HG02678 (cell line): Measurements from ENCODE around the gene URB2.
"Not testable (repeated sequence)": the region's sequence is repeated elsewhere in the genome, so short reads cannot be mapped to it uniquely, and the experiment has no call there.

Experiments used
- ATAC-seq: cut with Tn5 transposase; IDR thresholded peaks from one replicate; pipeline ENCODE4 v1.9.1; 2021; ENCODE audit warnings: mild to moderate bottlenecking, moderate library complexity; ENCODE audit not compliant: unreplicated experiment

URB2 gene

DNA sequence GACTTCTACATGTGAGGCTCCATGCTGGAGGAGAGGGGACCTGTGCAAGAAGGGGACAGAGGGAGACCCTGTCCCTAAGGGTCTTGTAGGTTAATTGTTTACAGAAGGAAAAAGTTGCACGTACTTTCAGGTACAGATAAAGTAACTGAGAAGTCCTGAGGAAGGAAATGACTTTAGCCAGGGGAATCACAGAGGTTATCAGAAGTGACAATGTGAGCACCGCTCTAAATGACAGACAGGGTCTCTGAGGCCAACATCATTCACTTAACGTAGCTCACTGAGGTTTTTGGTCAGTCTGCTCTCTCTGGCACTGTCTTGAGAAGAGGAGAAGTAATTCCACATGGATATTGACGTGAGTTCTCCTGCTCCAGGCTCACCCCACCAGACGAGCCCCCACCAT is 12.1 kb upstream of the URB2 start:
- no peak for ATAC-seq

DNA sequence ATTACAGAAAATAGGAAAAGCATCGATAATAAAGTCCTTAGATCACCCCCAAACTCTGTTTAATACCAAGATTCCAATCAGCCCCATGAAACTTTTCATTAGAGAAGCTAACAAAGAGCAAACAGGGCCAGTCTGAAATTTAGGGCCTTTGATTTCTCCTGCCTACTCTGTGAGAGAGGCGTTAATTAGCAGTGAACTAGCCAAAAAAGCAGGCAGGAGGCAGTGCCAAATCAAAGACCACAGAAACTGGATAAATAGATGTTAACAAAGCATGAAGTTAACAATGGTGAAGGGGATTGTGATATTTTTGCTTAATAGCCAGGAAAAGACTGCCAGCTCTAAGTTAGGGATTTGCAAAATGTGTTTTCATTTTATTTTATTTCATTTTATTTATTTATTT is 11.3 kb upstream of the URB2 start:
- ATAC-seq = no peak

DNA sequence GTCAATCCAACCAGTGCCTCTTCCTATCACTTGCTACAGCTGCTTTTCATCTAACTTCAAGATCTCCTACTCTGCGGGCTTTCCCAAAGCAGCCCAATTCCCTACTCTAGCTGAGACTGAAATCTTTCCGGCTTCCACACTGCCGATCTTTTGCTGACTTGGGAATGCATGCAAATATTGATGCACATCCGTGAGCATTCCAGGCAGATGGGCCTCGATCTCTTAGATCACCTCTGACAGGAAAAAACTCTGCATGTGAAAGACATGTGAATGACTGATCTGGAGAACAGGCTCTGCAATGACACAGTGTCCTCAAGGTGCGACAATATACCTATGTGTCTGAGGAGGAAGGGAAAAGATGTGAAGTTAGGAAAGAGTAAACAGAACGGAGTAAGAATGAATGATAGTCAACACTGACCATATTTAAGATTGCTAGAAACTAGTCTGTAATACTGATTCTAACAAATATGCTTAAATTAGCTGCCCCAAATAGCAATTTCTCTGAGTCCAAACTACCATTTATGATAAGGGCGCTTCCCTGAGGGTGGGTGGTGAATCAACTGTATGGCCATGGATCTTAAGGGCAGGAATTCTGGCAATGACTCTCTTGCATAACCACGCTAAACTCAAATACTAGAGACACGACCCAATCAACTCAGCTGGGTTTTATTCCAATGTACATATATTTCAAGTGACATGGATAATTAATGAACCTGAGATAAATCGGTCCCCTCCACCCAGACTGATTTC is 8.5 kb upstream of the URB2 start:
- ATAC-seq = no peak

DNA sequence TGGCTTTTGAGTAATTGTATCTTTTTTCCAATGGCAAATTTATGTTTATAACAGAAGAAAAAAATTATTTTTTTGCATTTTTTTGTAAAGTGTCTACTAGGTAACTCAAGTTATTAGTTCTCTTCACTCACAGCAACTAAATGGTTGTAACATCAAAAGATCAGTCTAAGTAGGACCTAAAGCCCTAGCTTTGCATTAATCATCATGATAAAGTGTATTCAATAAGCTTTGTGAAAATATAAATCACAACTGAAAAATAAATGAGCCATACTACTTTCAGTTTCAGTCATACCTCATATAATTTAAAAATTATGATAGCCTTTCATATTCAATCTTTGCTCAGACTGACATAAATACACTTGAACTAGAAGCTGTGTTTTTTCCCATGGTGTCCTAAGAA is 7.0 kb upstream of the URB2 start:
- ATAC-seq = no peak

DNA sequence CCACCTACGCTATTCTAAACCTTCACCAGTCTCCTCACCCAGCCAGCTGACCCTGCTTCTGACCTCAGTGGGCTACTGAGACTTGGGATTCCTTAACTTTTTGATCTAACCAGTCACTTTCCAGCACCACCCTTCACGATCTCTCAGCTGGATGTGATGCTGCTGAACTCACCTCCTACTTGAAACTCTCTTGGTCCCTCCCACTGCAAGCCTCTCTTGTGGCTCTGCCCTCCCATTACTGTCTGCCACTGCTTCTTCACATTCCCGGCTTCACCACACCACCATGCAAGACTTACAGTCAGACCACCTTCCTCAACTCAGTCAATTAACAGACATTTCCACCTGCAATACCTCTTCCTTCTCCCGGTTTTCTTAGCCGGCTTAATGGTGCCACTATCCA is 6.4 kb upstream of the URB2 start:
- no peak for ATAC-seq

DNA sequence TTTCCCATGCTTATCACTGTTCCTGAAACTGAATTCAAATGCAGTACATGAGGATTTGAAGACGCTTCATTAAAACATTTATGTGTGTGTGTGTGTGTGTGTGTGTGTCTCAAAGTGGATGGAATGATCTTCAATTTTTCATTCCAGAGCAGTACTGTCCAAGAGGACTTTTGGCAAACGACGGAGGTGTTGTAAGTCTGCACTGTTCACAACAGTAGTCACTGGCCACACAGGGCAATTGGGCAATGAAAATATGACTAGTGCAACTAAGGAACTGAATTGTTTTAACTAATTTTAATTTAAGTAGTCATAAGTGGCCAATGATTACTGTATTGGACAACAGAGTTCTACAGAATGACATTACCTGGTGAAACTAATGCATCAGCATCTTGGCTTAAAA is 5.2 kb upstream of the URB2 start:
- no peak for ATAC-seq

DNA sequence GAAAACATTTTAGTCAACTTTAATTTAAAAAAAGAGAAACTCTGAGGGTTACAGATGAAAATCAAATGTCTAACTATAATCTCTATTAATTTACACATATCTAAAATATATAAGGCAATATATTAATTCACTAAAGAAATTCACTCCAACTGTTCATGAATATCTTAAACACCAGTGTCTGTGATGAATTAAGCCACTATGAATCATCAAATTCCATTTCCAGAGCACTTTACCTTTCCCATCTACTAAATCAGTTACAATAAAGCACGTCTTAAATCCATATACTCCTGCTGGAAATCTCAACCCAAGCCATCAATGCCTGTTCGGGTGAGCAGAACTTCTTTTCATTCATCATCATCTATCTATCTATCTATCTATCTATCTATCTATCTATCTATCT is 4.4 kb upstream of the URB2 start:
- no peak for ATAC-seq

DNA sequence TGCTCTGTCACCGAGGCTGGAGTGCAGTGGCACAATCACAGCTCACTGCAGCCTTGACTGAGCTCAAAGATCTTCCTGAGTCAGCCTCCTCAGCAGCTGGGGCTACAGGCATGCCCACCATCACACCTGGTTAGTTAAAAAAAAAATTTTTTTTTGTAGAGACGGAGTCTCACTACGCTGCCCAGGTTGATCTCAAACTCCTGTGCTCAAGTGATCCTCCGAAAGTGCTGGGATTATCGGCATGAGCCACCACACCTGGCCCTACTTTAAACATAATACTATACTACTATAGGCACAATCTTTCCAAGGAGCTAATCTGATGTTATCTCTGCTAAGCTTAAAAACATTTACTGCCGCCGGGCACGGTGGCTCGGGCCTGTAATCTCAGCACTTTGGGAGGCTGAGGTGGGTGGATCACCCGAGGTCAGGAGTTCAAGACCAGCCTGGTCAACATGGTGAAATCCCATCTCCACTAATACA is 3.4 kb upstream of the URB2 start:
- ATAC-seq = not testable (repeated sequence)

DNA sequence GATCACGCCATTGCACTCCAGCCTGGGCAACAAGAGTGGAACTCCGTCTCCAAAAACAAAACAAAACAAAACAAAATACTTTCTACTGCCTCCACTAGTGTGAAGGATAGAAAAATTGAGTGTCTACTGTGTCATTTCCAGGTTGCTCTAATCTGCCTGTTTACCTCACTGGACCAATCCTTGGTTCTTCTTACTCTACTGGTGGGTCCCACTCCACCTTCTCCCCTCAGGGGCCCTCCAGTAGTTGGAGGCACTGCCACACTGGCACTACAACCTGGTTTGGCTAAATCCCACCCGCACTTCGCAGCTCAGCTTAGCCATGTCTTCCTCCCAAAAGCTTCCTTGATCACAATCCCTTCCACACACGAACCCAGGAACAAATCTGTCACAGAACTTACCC is 2.8 kb upstream of the URB2 start:
- ATAC-seq = no peak

DNA sequence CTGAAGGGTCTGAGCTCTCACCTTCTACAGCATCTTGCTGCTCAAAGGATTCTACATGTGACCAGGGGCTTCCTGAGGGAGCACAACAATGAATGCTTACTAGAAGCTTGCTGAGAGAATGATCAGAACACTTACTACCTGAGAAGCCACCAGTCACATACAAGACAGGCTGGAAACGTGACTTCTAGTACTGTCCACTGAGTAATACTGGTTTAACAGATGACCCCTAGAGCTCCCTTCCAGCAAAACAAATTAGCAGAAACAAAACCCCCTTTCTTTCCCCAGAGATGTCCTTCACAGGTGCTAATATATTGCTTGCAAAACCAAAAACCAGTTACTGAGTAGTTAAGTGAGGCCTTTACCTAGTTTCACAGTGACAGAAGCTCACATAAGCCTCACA is 2.2 kb upstream of the URB2 start:
- no peak for ATAC-seq

DNA sequence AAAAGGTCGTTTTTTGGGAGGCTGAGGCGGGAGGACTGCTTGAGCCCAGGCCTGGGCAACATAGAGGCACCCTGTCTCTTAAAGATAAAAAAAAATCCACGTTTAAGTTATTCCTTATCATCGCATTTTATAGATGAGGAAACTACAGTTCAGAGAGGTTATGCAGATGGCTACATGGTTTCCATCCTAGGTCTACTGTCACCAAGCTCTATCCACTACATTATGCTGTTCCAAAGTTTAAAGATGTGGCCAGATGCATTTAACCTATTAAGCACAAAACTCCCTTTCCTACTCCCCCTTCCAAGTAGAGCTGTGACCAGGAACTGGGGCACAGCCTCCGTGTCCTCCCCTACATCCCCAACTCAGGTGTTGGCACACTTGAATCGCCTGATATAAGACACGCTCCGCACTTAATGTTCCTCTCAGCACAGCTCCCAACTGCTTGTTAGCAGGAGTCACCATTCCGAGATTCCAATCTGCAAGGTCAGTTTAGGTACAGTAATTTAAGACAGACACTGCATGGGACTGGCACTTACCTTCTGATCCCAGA is 1.5 kb upstream of the URB2 start:
- no peak for ATAC-seq

DNA sequence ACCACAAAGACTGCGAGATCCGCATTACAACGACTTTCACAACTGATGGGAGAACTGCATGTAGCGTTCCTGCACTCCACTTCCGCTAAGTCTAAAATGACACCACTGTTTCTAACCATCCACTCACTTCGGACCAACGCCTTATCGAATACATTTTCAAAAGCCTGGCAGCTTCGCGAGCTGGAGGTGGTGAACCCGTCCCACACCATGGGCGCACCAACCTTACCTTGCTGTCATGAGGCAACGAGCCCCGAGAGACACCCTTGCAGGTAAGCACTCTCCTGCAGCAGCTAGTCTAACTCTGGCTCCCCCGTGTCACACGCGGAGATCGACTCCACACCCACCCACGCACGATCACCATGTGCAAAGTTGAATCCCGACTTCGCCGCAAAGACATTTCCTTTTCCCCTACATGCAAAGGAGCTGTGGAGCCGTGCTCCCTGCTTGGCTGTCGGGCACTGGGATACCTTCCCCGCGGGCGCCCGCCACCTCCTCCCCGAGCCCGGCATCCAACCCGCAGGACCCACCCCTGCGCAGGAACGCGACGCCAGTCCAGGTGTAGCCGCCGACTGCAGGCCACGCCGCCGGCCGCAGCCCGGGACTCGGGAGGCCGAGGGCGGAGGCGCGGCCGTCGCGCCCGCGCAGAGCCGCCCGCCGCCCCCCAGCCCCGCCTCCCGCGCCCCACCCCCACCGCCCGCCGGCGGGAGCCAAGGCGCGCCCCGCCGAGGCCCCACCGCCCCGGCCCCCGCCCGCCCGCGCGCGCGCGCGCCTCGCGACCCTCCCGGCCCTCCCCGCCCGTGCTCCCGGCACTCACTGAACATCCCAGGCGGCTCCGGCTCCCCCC is 754 bp upstream of the URB2 start:
- peak; percentile 46 for ATAC-seq

DNA sequence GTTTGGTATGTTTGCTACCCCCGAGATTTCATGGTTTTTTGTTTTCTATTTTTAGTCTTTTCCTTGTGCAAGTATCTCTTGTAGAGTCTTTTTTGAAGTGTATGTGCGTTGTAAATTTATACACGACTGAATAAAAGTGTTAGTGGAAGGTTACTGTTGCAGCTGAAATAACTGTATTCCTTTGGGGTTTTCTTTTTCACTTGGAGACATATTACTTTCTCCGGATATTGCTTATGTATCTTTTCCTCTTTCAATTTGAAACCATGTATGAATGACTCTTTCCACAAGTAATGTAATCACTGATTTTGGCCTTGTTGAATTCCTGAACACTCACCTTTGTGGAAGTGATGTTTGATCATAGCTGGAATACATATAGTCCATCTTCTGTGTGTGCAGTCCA is 956 bp downstream of the URB2 start:
- ATAC-seq = no peak

DNA sequence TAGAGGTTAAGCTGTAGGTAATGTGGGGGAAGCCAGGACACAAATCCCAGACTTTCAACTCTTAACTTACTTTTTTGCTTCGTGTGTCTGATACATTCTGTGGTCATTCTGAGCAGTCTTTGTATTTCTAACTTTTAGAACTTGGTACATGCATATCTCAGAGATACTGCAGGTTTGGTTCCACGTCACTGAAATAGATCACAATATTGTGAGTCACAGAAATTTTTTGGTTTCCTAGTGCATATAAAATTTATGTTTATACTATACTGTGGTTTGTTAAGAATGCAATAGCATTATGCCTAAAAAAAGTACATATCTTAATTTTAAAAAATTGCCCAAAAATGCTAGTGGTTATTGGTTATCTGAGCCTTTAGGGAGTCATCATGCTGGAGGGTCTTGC is 3.2 kb downstream of the URB2 start:
- no peak for ATAC-seq

DNA sequence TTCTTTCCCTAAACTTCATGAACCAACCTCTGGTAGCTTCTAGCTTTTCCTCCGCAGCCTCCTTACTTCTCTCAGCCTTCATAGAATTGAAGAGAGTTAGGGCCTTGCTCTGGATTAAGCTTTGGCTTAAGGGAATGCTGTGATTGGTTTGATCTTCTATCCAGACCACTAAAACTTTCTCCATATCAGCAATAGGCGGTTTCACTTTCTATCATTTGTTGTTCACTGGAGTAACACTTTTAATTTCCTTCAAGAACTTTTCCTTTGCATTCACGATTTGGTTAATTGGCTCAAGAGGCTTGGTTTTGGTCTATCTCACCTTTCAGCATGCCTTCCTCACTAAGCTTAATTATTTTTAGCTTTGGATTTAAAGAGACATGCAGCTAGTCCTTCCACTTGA is 5.1 kb downstream of the URB2 start:
- ATAC-seq = no peak

DNA sequence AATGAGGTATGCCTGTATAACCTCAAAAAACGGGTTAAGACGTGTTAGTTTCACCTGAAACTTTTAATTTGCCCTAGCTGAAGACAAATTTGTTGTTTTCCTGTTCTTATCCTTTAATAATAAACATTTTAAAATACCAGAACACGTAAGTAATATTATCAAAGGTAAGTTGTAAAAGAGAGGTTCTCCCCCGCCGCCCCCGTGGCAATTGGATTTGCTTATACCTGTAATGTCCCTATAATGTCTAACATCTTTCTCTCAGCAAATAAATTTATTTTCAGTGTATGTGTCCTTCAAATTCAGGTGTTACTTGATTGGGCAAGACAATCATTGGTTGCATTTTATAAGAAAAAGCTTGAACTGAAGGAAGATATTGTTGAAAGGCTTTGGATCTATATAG is 5.9 kb downstream of the URB2 start:
- no peak for ATAC-seq

DNA sequence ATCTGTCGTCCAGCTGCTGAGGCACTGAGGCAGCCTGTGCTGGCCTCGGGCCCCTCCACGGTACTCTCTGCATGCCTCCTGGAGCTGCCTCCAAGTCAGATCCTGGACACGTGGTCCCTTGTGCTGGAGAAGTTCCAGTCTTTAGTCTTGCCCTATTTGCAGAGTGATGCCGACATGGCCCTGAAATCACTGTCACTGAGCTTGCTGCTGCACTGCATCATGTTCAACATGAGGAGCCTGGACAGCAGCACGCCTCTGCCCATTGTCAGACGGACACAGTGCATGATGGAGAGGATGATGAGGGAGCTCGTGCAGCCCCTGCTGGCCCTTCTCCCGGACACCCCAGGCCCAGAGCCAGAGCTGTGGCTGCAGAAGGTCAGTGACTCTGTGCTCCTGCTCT is 10.0 kb downstream of the URB2 start:
- no peak for ATAC-seq

DNA sequence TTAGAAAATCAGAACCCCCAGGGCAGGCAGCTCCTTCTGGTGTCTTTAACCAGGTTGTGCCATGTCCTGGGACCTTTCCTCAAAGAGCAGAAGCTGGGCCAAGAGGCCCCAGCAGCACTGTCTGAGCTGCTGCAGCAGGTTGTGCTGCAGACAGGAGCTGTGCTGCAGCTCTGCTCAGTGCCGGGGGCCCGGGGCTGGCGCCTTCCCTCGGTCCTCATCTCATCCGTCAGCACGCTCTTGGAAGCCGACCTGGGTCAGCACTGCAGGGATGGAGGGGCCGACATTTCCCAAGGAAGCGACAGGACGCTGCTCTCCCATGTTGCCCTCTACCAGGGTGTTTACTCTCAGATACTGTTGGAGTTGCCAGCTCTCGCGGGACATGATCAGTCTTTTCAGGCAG is 11.7 kb downstream of the URB2 start:
- ATAC-seq = no peak

DNA sequence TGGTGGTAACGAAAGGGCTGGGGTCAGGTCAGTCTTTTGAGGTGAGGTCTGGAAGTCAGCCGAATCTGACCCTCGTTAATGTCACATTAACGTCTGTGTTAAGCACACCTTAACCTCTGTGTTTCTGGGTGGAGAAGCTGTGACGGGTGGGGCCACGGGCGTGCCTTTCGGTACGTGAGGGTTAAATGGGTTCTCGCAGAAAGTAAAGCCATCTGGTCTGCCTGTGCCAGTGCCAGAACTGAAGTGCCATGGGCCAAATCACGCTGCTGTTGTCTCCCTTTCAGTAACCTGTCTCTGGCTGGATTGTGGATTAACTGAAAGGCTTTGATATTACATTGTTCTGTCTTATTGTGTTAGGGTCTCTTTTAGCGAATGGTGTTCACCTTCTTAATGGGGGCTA is 14.4 kb downstream of the URB2 start:
- ATAC-seq = no peak

DNA sequence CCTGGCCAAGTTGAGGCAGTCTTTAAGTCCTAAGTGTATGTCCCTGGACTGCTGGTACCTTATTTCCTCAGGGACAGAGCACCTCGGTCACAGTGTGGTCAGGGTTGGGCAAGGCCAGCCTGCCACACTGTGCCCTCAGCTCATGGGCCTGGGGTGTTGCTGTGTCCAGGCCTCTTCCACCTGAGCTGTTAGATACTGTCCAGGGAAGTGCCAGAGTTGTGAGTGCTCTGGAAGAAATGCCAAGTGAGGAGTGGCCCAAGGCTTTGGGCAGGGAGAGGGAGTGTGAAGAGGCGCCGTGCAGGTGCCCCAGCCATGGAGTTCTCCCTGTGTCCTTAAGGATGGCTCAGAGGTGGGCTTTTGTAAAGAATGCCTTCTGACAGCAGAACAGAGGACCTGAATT is 15.3 kb downstream of the URB2 start:
- ATAC-seq = no peak

DNA sequence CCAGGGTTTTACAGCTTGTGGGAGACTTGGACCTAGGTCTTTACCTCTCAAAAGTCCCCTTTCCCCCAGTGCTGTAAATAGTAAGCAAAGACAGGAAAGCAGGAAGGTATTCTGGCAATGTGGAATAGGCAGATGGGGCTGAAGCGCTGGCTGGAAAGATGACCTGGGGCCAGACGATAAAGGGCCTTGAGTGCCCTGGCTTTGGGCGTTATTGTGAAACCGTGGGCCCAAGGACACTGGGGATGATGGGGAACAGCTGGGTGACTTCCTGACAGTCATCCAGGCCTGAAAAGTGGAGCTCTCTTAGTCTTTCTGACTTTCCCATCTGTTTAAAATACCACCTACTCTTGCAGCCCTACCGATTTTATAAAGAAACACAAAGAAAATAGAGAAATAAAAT is 16.3 kb downstream of the URB2 start:
- no peak for ATAC-seq

DNA sequence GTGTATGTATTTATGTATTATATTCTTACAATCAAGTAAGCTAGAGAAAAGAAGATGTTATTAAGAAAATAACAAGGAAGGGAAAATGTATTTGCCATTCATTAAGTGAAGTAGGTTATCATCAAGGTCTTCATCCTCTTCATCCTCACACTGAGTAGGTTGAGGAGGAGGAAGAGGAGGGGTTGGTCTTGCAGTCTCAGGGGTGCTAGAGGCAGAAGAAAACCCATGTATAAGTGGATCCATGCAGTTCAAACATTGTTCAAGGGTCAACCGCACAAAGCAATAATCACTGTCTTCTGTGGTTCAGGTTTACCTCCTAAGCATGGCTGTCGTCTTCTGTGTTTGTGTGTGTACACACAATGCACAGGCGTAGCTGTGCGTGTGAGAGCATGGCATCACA is 16.9 kb downstream of the URB2 start:
- ATAC-seq = no peak
